Hair follicular keratinocyte (primary cell): Measurements from ENCODE around the gene EEF1E1. TPM values are rescaled to one million over a fixed set of nuclear protein-coding genes. Genes with fewer than 3 reads are reported as not detected.

ENCODE experiments used
- total RNA-seq: library from RNA; depleted of rRNA; stranded (reverse); fragments of >200 nt; gene quantifications from 2 replicates; pipeline ENCODE4 v1.2.3, GENCODE V29; 2015

Gene EEF1E1
- 78.9 and 114 TPM in 2 replicates for total RNA-seq

GRCh38 chr6:8102122-8102958, at the start of gene EEF1E1:
EEF1E1 (minus strand) TSS chr6:8102548; CDS start chr6:8102521, 27 bp downstream.

GRCh38 chr6:8063761-8064637, 38.3 kb downstream of the EEF1E1 start, which contains the start of gene BLOC1S5:
BLOC1S5 (minus strand) TSS chr6:8064389; CDS start chr6:8064376, 13 bp downstream.

Other genes with a start within 250 kb of the EEF1E1 start
- 275 and 279 TPM in 2 replicates for gene TXNDC5, start 191.8 kb downstream of the EEF1E1 start, total RNA-seq
- gene BLOC1S5, start 38.2 kb downstream of the EEF1E1 start, total RNA-seq = 6.2 and 7.9 TPM in 2 replicates